NCI-H460 (cell line): ENCODE results near the gene METTL14. TPM values are rescaled to one million over a fixed set of nuclear protein-coding genes. Genes with fewer than 3 reads are reported as not detected.

Experiments used
- DNase-seq: peaks from one replicate; pipeline ENCODE4 v3.0.0-alpha.2; 2016; ENCODE audit warnings: low read depth; ENCODE audit errors: extremely low read depth
- small RNA-seq, 2 experiments: library from RNA; depleted of rRNA; stranded (forward); fragments of <200 nt; gene quantifications; one replicate each; pipeline ENCODE3, GENCODE V24; 2014
- total RNA-seq: library from RNA; depleted of rRNA; stranded (reverse); fragments of >200 nt; shearing (Covaris generic); gene quantifications from 2 replicates; pipeline ENCODE4 v1.2.3, GENCODE V29; 2014; rRNA removed

METTL14 gene
- total RNA-seq, 1 experiment from 2014 or later = 8.7 TPM

GRCh38 chr4:118756958-118757357 lies 71.8 kb downstream of the METTL14 start:
- DNase-seq = no peak

GRCh38 chr4:118757761-118758251 lies 72.6 kb downstream of the METTL14 start:
- DNase-seq = no peak

- no peak for DNase-seq
These were observed 73.1 kb downstream of the METTL14 start for GRCh38 chr4:118758293-118758692.

- DNase-seq = no peak
These were observed 74.3 kb downstream of the METTL14 start for GRCh38 chr4:118759481-118759880.

- DNase-seq = no peak
These were observed 74.9 kb downstream of the METTL14 start for GRCh38 chr4:118760092-118760491.

- DNase-seq = no peak
These were observed 75.3 kb downstream of the METTL14 start for GRCh38 chr4:118760493-118760892.

- DNase-seq = no peak
These were observed 76.3 kb downstream of the METTL14 start for GRCh38 chr4:118761397-118762016.

- DNase-seq = no peak
These were observed 77.0 kb downstream of the METTL14 start for GRCh38 chr4:118762155-118762554.

GRCh38 chr4:118762730-118763477 lies 77.7 kb downstream of the METTL14 start:
- no peak for DNase-seq

Small RNA genes lying within 50 kb of the gene (small RNA-seq; reads per million reads assigned to genes)
- gene SEPT14P4 = 0 reads per million in 2 experiments

Other genes with a start within 250 kb of the METTL14 start
- gene SEC24D, start 150.7 kb downstream of the METTL14 start, total RNA-seq = 25.6 and 25.8 TPM in 2 replicates
- gene SYNPO2, start 203.5 kb downstream of the METTL14 start, total RNA-seq = 1.2 and 1.4 TPM in 2 replicates